ENCODE results near the gene DDX1.

The DDX1 gene

DNA sequence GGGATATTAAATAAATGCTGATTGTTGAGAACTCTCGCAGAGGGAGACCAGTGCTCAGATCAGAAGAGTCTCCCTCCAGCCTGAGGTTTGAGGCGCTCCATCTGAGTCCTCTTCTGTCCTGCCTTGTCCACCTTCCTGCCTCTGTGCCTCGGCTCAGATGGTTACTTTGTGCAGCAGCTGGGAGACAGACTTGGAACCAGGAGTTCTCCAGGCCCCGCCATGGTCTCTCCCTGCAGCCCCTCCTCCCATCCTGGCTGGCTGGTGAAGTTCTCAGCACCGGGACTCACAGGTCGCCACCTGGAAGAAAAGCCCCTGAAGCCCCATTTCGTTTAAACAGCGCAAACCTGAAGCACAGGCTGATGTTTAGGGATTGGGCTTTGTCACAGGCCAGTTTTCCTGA, 60.6 kb downstream of the DDX1 start:
- H3K4me3 ChIP-seq (ENCODE audit: control insufficient read depth, low read depth, low read length), result no peak overlapping the region
- TF ChIP-seq, protein P1, sequence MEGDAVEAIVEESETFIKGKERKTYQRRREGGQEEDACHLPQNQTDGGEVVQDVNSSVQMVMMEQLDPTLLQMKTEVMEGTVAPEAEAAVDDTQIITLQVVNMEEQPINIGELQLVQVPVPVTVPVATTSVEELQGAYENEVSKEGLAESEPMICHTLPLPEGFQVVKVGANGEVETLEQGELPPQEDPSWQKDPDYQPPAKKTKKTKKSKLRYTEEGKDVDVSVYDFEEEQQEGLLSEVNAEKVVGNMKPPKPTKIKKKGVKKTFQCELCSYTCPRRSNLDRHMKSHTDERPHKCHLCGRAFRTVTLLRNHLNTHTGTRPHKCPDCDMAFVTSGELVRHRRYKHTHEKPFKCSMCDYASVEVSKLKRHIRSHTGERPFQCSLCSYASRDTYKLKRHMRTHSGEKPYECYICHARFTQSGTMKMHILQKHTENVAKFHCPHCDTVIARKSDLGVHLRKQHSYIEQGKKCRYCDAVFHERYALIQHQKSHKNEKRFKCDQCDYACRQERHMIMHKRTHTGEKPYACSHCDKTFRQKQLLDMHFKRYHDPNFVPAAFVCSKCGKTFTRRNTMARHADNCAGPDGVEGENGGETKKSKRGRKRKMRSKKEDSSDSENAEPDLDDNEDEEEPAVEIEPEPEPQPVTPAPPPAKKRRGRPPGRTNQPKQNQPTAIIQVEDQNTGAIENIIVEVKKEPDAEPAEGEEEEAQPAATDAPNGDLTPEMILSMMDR (IDR thresholded peaks at IDR 0.05; ENCODE audit: control insufficient read depth, insufficient read depth, low read depth, low read length, missing control alignments), result no peak
- no peak for DNase-seq (ENCODE audit: low read depth)

DNA sequence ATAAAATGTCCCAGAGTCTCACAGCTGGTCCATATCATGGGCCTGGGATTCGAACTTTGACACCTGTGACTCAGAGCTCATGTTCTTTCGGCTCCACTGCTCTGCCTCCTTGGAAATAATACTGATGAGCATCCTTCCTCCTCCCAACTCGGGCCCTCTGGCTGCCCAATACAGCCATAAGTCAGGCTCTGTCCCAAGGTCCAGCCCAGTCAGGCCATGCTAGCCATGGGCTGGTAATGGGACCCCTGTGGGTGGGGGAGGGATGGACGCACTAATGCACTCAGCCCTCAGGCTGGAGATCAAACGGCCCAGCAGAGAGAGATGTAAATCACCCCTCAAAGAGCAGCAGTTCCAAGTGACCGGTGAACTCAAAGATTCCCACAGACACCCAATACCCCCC, 61.1 kb downstream of the DDX1 start:
- no peak overlapping the region for H3K4me3 ChIP-seq (ENCODE audit: control insufficient read depth, low read depth, low read length)
- DNase-seq (ENCODE audit: low read depth), result no peak
- TF ChIP-seq, protein P1 (IDR thresholded peaks at IDR 0.05; ENCODE audit: control insufficient read depth, insufficient read depth, low read depth, low read length, missing control alignments), result no peak

DNA sequence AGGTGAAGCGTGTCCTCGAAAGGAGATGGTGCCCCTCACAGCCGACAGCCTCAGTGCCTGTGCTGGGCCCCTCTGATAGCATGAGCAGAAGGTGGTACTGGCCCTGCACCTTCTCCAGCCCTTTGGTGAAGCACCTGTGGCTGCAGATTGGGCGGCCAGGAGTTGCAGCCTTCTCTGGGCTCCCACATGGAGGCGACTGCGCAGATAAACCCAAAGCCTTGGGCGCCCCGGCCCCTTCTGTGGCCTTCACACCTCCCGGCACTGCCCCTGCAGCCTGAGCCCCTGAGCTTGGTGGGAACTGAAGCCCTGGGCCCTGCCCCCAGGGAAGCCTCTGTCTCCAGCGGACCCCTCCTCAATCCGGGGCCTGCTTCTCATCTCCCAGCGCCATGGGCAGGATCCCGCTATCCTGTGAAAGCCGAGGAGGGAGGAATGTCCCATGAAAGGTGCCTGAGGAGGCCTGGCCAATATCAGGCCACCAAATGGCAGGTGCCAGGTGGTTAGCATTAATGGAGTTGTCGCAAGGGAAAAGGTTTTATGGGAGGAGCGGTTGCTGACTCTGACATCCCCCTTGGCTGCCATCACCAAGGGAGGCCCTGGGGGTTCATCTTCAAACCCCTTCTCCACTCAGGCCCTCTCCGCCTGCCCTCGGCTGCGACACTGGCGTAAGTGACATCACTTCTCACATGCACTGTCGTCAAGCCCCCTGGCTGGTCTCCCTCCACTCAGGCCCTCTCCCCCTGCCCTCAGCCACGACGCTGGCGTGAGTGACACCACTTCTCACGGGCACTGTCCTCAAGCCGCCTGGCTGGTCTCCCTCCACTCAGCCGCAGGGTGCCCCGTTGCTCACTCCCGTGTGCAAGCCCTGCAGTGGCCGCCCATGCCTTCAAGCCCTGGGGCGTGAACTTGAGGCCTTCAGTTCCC, 62.4 kb downstream of the DDX1 start:
- H3K4me3 ChIP-seq (ENCODE audit: control insufficient read depth, low read depth, low read length), result no peak overlapping the region
- TF ChIP-seq, protein P1 (IDR thresholded peaks at IDR 0.05; ENCODE audit: control insufficient read depth, insufficient read depth, low read depth, low read length, missing control alignments), result no peak
- no peak for DNase-seq (ENCODE audit: low read depth)

DNA sequence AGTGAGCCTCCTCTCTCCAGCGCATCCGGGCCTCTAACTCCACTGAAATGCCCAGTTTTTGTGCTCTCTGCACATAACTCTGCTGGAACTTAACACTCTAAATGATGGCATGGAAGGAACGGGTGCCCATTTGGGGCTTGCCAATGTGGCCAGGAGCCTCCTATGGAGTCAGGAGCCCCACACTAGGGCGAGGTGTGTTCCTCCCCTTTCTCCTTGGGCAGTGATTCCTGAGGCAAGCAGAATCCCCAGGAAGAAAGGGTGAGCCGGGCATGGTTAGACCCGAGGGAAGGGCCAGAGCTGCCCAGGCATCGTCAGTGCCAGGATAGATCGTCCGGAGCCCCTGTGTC, 63.0 kb downstream of the DDX1 start:
- TF ChIP-seq, protein P1 (IDR thresholded peaks at IDR 0.05; ENCODE audit: control insufficient read depth, insufficient read depth, low read depth, low read length, missing control alignments), result no peak
- H3K4me3 ChIP-seq (ENCODE audit: control insufficient read depth, low read depth, low read length), result no peak overlapping the region
- no peak for DNase-seq (ENCODE audit: low read depth)

DNA sequence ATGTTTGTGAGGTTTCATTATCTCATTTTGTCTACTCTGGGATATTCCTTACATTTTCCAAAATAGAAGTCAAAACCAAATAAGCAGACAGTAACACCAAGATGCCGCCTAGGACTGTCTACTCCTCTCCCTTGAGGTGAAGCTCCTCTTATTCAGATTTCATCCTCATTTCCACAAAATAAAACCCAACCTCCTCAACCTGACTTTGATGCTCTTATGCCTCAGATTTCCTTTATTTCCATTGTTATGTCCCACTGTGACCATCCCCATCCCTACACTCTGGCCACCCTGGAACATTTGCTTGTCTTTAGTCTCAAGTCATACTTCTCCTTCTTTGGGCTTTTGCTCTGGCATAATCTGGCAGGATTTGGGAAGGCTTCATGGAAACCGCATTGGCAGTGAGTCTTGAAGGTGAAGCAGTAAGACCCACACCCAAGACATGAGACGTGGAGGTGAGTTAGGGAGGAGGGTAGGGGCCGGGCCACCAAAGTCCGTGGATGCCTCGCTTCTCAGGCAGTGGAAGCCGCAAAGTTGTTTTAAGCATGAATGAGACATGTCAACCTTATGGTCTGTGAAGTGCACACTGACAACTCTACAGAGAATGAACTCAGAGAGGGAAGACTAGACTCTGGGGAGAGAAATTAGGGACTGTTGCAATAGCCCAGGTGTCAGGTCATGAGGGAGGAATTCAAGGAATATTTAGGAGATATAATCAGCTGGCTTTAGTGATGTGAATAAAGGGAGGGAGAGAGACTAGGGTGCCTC, 63.6 kb downstream of the DDX1 start:
- TF ChIP-seq, protein P1 (IDR thresholded peaks at IDR 0.05; ENCODE audit: control insufficient read depth, insufficient read depth, low read depth, low read length, missing control alignments), result no peak
- DNase-seq (ENCODE audit: low read depth), result no peak
- no peak overlapping the region for H3K4me3 ChIP-seq (ENCODE audit: control insufficient read depth, low read depth, low read length)

DNA sequence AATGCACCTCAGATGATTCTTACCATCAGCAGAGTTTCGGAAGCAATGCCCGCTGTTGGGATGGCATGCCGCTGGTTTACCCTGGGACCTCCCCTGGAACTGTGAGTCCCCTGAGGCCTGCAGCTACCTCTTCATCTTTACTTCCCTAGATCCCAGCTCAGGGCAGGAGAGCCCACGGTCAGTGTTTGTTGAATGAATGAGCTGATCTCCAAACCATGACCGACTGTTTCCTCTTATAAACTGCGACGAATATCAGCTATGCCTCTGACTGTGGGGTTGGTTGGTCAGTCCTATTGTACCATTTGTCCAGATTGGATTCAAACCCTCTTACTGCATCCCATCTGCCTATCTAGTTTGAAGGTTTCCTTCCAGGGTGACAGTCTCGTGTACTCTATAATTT, 64.4 kb downstream of the DDX1 start:
- TF ChIP-seq, protein P1 (IDR thresholded peaks at IDR 0.05; ENCODE audit: control insufficient read depth, insufficient read depth, low read depth, low read length, missing control alignments), result no peak
- no peak for DNase-seq (ENCODE audit: low read depth)
- H3K4me3 ChIP-seq (ENCODE audit: control insufficient read depth, low read depth, low read length), result no peak overlapping the region

Data from AG09309 (cell line).